PFSK-1 (cell line): ENCODE data around the gene SLC6A11.

Experiments
- FOXP2 ChIP-seq: optimal IDR thresholded peaks from 2 replicates; pipeline ENCODE3; 2011; ENCODE audit warnings: borderline replicate concordance, control low read depth, inconsistent platforms; ENCODE audit not compliant: insufficient read depth; ENCODE audit errors: extremely low read length, extremely low read depth
- POLR2AphosphoS5 ChIP-seq: IDR thresholded peaks from 2 replicates; pipeline ENCODE4 v1.6.1; 2012; ENCODE audit warnings: low read depth, mild to moderate bottlenecking, control low read depth, low read length, moderate library complexity
- REST ChIP-seq, 2 experiments: IDR thresholded peaks; 2 replicates each; pipeline versions ENCODE4 v1.6.1 to v1.8.0; 2011 to 2012; ENCODE audit warnings: low read depth in 2 of 2, low read length in 2 of 2, control low read depth in 1 of 2, inconsistent platforms in 1 of 2, mild to moderate bottlenecking in 1 of 2, moderate library complexity in 1 of 2; ENCODE audit not compliant: insufficient read depth in 1 of 2
- SIN3A ChIP-seq: IDR thresholded peaks from 2 replicates; pipeline ENCODE4 v1.6.1; 2012; ENCODE audit warnings: mild to moderate bottlenecking, low read length, moderate library complexity, borderline replicate concordance; ENCODE audit not compliant: insufficient read depth
- TAF1 ChIP-seq: IDR thresholded peaks from 2 replicates; pipeline ENCODE4 v1.6.1; 2012; ENCODE audit warnings: low read length, control low read depth, borderline replicate concordance; ENCODE audit not compliant: insufficient read depth

GRCh38 chr3:10962481-10963036 is 146.5 kb downstream of the SLC6A11 start:
- TF ChIP-seq POLR2AphosphoS5 (no peak), REST (IDR thresholded peaks at IDR 0.05; ENCODE audit: insufficient read depth in 1 of 2, low read depth in 2 of 2, low read length in 2 of 2) (no peak), SIN3A (no peak), TAF1 (no peak), FOXP2 (no peak)
